Neutrophil (primary cell): ENCODE measurements around the gene DCLK1.

ENCODE experiments used
- H3K27ac ChIP-seq: fragments of 200-600 bp; sonication (generic); 2 replicates; pipeline ENCODE4 v1.5.1; 2016; ENCODE audit warnings: mild to moderate bottlenecking, moderate library complexity
- H3K27me3 ChIP-seq: fragments of 200-600 bp; sonication (generic); 2 replicates; pipeline ENCODE4 v1.6.0; 2016; ENCODE audit warnings: mild to moderate bottlenecking
- H3K36me3 ChIP-seq: fragments of 200-600 bp; sonication (generic); 2 replicates; pipeline ENCODE4 v1.5.1; 2017
- H3K4me1 ChIP-seq, 2 experiments: fragments of 200-600 bp in 1 of 2; sonication (generic) in 1 of 2; 1 replicate in 1 of 2; 2 replicates in 1 of 2; pipeline versions ENCODE4 v1.5.1 to v1.6.1; 2013 to 2016; ENCODE audit warnings: low read depth in 1 of 2, low read length in 1 of 2, mild to moderate bottlenecking in 1 of 2, moderate library complexity in 1 of 2; ENCODE audit not compliant: control insufficient read depth in 1 of 2, insufficient read depth in 1 of 2
- H3K4me3 ChIP-seq, 2 experiments: fragments of 200-600 bp in 1 of 2; sonication (generic) in 1 of 2; 1 replicate in 1 of 2; 2 replicates in 1 of 2; pipeline ENCODE4 v1.5.1; 2013 to 2016; ENCODE audit warnings: low read depth in 1 of 2, low read length in 1 of 2, mild to moderate bottlenecking in 1 of 2, moderate library complexity in 1 of 2
- H3K9me3 ChIP-seq: fragments of 200-600 bp; sonication (generic); 2 replicates; pipeline ENCODE4 v1.5.1; 2016
- TF ChIP-seq, protein P1 (sequence below): fragments of 200-600 bp; sonication (generic); IDR thresholded peaks from 2 replicates; pipeline ENCODE4 v1.5.1; 2016; ENCODE audit warnings: antibody characterized with exemption

The DCLK1 gene

DNA sequence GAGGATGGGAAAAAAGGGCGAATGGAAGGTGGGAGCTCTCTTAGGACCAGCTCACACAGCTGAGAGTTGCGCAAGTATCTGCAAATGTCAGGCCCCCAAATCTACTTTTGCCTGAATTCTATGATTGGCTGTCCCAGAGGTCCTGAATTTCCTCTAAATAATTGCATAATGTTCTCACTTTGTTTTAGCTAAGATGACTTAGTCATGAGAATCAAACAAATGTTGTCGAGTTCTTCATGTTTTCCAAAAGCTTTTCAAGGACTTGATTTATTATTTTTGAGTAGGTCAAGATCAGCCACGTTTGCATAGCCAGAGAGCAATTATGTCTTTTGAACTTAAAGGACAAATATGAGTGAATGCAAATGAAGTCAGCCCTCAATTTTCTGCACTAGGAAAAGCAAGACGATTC, 408.1 kb downstream of the DCLK1 start:
- H3K27ac ChIP-seq, result no peak overlapping the region
- peaks cover 15% of the 10 kb centered on the region for H3K27me3 ChIP-seq
- no peaks in the 10 kb centered on the region for H3K36me3 ChIP-seq
- H3K9me3 ChIP-seq, result no peaks in the 10 kb centered on the region
- no peaks in the 10 kb centered on the region for H3K4me1 ChIP-seq
- H3K4me3 ChIP-seq, result no peak overlapping the region
- TF ChIP-seq, protein P1, sequence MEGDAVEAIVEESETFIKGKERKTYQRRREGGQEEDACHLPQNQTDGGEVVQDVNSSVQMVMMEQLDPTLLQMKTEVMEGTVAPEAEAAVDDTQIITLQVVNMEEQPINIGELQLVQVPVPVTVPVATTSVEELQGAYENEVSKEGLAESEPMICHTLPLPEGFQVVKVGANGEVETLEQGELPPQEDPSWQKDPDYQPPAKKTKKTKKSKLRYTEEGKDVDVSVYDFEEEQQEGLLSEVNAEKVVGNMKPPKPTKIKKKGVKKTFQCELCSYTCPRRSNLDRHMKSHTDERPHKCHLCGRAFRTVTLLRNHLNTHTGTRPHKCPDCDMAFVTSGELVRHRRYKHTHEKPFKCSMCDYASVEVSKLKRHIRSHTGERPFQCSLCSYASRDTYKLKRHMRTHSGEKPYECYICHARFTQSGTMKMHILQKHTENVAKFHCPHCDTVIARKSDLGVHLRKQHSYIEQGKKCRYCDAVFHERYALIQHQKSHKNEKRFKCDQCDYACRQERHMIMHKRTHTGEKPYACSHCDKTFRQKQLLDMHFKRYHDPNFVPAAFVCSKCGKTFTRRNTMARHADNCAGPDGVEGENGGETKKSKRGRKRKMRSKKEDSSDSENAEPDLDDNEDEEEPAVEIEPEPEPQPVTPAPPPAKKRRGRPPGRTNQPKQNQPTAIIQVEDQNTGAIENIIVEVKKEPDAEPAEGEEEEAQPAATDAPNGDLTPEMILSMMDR, result no peak

DNA sequence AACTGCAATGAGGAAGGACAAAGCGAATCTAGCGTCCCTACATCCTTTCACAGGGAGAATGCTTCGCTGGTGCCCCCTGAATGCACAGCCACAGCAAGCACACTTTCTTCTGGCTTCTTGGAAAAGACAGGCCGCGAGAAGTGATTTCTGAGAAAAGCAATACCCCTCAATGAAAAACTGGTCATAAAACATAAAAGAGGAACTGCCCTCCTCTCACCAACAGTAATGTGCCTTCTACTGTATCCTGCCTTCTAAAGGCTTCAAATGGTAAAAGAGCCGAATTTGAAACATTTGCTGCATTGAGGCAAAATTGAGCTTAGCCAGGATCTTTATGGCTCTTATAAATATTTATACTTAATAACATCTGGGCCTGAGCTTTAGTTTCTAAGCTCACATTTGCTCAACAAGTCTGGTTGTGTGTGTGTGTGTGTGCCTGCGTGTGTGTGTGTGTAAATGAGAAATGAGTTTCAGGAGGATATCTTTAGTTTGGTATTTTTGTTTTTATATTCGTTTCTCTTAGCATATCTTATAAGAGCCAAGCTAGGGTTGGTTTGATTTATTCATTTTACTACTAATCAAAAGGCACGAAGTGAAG, 408.6 kb downstream of the DCLK1 start:
- no peaks in the 10 kb centered on the region for H3K36me3 ChIP-seq
- H3K9me3 ChIP-seq, result no peaks in the 10 kb centered on the region
- TF ChIP-seq, protein P1, result no peak
- no peaks in the 10 kb centered on the region for H3K4me1 ChIP-seq
- no peak overlapping the region for H3K27ac ChIP-seq
- H3K27me3 ChIP-seq, result peaks cover 15% of the 10 kb centered on the region
- no peak overlapping the region for H3K4me3 ChIP-seq

DNA sequence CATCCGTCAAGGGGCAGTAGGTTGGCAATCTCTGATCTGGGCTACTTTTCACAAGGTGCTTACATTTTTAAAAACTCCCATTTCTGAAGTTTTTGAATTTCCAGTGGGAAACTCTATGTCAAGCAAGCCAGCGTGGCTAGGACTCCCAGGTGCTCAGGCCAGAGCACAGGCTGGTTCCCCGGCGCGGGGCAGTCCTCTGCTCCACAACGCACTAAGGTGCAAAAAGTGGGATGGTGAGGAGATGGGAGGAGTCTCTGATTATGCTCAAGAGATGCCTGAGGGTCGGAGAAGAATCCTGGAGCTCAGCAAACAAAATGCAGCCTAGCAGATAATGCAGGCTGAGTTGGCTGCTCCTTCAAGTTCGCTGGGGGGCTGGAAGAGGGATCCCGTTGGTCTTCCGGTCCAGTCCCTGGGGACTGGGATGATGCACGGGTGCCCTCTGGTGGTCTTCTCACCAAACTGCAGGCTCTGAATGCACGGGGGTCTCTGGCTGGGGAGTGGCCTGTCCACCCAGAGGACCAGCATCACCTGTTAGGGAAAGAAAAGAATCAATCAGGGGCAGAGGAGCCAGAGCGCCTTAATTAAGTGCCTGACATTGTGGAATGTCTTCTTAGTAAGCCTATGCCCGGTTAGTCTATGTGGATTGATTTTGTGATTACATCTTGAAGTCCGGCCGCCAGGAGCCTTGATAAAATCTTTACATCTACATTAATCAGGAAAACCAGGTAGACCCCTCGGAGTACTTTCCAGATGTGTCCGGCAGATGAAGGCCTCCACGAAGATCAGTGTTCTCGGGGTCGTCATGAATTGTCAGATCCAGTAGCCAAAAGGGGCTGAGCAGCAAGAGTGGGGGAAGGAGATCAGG, 410.3 kb downstream of the DCLK1 start:
- Histone ChIP-seq H3K4me1 (no peaks in the 10 kb centered on the region), H3K27ac (no peak overlapping the region), H3K4me3 (no peak overlapping the region), H3K9me3 (no peaks in the 10 kb centered on the region), H3K27me3 (peaks cover 15% of the 10 kb centered on the region), H3K36me3 (no peaks in the 10 kb centered on the region)
- TF ChIP-seq, protein P1, result peak; percentile 28

DNA sequence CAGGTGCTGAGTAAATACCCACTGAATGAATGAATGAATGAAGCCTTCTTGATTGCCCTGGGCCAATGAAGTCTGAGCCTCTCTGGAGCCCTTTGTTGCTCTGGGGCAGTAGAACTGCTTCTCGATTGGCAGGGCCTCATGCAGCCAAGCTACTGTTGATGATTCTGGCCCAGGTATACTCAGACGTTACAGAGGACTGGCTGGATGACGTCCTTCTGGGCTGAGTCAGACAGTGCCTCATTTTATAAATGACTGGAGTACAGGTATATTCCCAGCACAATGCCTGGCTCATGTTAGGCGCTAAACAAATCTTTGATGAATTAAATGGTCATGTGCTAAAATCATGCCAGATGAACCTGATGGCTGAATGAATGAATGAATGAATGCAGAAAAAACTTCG, 410.9 kb downstream of the DCLK1 start:
- no peaks in the 10 kb centered on the region for H3K4me1 ChIP-seq
- peaks cover 15% of the 10 kb centered on the region for H3K27me3 ChIP-seq
- H3K36me3 ChIP-seq, result no peaks in the 10 kb centered on the region
- H3K9me3 ChIP-seq, result no peaks in the 10 kb centered on the region
- no peak overlapping the region for H3K4me3 ChIP-seq
- TF ChIP-seq, protein P1, result no peak
- no peak overlapping the region for H3K27ac ChIP-seq
